ENCODE data around the gene ALK.
A peak's percentile ranks its signal among the peaks of the same experiment; 100 is the strongest.

The ALK gene

DNA sequence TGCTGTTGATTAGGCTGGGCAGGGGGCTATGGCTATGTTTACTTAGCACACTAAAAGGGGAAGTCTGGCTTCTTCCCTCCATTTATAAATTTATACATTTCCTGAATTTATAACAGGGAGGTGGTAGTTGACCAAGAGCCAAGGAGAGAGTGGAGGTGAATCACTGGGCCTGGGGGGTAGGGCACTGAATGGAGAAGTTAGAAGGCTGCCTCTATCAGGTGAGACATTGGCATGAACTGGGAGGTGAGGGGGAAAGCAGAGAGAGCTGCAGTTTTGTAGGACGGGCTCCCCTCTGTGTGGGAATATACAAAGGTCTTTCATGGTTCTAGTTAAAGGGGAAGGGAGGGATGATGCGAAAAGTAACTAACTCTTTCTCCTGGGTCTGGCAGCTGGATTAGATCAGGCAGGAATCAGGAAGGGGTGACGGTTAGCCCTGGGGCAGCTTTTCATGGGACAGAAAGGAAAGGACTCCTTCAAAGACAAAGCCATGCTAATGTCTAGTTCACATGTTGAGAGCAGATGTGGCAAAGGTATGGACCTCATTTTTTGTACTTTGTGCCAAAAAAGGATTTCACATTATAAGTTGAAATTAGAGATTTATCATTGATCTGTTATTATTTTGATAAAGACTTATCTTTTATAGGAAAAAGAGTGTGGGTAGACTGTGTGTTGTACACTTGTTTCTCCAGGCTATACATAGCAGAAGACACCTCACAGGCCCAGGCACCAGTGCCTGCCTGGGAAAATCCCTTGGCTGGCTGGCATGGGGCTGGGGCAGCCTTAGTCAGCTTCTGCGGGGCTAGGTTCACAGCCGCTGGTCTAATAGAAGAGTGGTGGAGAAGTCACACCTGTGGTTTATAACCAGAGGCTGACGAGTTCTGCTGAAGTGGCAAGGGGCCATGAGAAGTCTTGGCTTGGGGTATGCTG is 647.4 kb downstream of the ALK start:
- TF ChIP-seq, protein P1, sequence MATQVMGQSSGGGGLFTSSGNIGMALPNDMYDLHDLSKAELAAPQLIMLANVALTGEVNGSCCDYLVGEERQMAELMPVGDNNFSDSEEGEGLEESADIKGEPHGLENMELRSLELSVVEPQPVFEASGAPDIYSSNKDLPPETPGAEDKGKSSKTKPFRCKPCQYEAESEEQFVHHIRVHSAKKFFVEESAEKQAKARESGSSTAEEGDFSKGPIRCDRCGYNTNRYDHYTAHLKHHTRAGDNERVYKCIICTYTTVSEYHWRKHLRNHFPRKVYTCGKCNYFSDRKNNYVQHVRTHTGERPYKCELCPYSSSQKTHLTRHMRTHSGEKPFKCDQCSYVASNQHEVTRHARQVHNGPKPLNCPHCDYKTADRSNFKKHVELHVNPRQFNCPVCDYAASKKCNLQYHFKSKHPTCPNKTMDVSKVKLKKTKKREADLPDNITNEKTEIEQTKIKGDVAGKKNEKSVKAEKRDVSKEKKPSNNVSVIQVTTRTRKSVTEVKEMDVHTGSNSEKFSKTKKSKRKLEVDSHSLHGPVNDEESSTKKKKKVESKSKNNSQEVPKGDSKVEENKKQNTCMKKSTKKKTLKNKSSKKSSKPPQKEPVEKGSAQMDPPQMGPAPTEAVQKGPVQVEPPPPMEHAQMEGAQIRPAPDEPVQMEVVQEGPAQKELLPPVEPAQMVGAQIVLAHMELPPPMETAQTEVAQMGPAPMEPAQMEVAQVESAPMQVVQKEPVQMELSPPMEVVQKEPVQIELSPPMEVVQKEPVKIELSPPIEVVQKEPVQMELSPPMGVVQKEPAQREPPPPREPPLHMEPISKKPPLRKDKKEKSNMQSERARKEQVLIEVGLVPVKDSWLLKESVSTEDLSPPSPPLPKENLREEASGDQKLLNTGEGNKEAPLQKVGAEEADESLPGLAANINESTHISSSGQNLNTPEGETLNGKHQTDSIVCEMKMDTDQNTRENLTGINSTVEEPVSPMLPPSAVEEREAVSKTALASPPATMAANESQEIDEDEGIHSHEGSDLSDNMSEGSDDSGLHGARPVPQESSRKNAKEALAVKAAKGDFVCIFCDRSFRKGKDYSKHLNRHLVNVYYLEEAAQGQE (IDR thresholded peaks at IDR 0.05; ENCODE audit: insufficient read depth in 1 of 2, low read depth in 2 of 2, low read length in 2 of 2) = no peak
- TF ChIP-seq SIN3A (IDR thresholded peaks at IDR 0.05; ENCODE audit: borderline replicate concordance, insufficient read depth, low read length) = no peak
- TF ChIP-seq TAF1 (IDR thresholded peaks at IDR 0.05; ENCODE audit: borderline replicate concordance, insufficient read depth, low read length) = no peak
- TF ChIP-seq POLR2AphosphoS5 (IDR thresholded peaks at IDR 0.05; ENCODE audit: low read depth, low read length) = no peak
- no peak for TF ChIP-seq FOXP2 (optimal IDR thresholded peaks at IDR 0.05; ENCODE audit: borderline replicate concordance, extremely low read depth, extremely low read length, insufficient read depth)

DNA sequence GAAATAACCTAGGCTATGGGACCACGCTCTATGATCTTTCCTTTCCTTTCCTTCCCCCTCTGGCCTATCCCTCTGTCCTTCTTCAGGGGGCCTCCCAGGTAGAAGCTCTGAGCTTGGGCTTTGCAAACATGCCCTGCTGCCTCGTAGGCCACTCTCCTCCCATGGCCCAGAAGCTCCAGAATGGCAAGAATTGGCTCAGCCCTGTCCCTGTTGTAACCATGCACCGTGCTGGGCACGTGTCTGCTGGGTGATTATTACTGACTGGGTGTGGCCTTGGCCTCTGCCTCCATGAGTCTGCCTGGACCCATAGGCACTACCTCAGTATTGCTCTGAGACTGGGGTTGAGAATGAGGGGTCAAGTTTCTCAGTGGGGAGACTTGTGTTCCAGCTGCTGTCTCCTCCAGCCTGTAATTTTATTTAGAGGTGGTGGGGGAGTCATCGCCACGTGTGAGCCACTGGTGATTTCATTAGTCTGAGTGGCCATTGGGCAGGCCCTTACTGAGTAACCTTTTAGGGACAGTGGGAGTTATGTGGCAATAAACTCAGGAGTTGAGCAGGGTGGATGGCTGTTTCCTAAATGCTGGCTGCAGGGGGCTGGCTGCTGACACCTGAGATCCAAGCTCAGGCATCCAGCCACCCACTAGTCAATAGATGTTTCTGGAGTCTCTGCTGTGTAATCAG is 648.2 kb downstream of the ALK start:
- TF ChIP-seq FOXP2 (optimal IDR thresholded peaks at IDR 0.05; ENCODE audit: borderline replicate concordance, extremely low read depth, extremely low read length, insufficient read depth) = no peak
- no peak for TF ChIP-seq POLR2AphosphoS5 (IDR thresholded peaks at IDR 0.05; ENCODE audit: low read depth, low read length)
- TF ChIP-seq SIN3A (IDR thresholded peaks at IDR 0.05; ENCODE audit: borderline replicate concordance, insufficient read depth, low read length) = no peak
- no peak for TF ChIP-seq TAF1 (IDR thresholded peaks at IDR 0.05; ENCODE audit: borderline replicate concordance, insufficient read depth, low read length)
- TF ChIP-seq, protein P1 (IDR thresholded peaks at IDR 0.05; ENCODE audit: insufficient read depth in 1 of 2, low read depth in 2 of 2, low read length in 2 of 2) = no peak

DNA sequence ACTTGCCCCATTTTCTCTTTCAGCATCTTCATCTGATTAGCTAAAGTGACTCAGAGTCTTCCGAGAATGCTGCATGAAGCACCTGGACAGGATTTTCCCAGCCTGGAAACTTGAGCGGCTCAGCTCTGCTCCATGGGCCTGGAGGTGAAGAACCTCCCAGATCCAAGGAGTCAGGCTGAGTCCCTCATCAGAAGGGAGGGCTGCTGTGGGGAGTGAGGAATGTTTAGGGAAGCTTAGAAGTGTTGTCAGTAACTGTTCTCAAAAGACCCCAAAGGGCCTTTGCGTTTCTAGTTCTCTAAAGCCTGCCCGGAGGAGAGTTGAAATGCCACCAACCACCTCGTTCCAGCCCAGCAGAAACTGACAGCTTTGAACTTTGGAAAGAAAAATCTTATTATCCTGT is 649.1 kb downstream of the ALK start:
- no peak for TF ChIP-seq FOXP2 (optimal IDR thresholded peaks at IDR 0.05; ENCODE audit: borderline replicate concordance, extremely low read depth, extremely low read length, insufficient read depth)
- TF ChIP-seq, protein P1 (IDR thresholded peaks at IDR 0.05; ENCODE audit: insufficient read depth in 1 of 2, low read depth in 2 of 2, low read length in 2 of 2) = no peak
- TF ChIP-seq POLR2AphosphoS5 (IDR thresholded peaks at IDR 0.05; ENCODE audit: low read depth, low read length) = no peak
- no peak for TF ChIP-seq SIN3A (IDR thresholded peaks at IDR 0.05; ENCODE audit: borderline replicate concordance, insufficient read depth, low read length)
- TF ChIP-seq TAF1 (IDR thresholded peaks at IDR 0.05; ENCODE audit: borderline replicate concordance, insufficient read depth, low read length) = no peak

DNA sequence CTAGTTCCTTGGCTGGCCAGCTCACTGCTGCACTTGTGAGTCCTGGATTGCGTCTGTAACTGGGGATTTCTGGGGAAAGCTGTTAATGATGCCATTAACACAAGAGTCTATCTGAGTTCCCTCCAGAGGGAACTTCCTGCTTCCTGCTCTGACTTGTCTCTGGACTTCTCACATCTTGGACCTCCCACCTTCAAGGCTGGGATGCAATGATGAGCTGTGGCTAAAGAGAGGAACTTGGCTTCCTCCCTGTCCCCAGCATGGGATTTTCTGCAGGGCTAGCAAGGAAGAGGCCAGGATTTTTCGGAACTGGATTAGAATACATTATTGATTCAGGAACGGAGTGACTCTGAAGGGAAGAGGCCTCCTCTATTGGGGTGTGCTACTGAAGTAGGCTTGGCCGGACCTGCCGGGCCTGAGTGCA is 650.7 kb downstream of the ALK start:
- TF ChIP-seq, protein P1 (IDR thresholded peaks at IDR 0.05; ENCODE audit: insufficient read depth in 1 of 2, low read depth in 2 of 2, low read length in 2 of 2) = peak in 1 of 2 experiments; percentile 41; a peak in 1 of 4 replicates
- no peak for TF ChIP-seq TAF1 (IDR thresholded peaks at IDR 0.05; ENCODE audit: borderline replicate concordance, insufficient read depth, low read length)
